Keratinocyte (primary cell): ENCODE measurements around the gene OLFM3. TPM values are rescaled to one million over a fixed set of nuclear protein-coding genes. Genes with fewer than 3 reads are reported as not detected.

Experiments
- DNase-seq: peaks from one replicate; pipeline ENCODE4 v3.0.0-alpha.2; 2011; ENCODE audit warnings: low read depth, missing footprints, low spot score
- FAIRE-seq: peaks from 2 replicates; lab custom pipeline; 2011; peaks lifted over from hg19 to GRCh38; lab: Jason Lieb, UNC
- H2AFZ ChIP-seq: 2 replicates; pipeline ENCODE4 v1.6.0; 2012; ENCODE audit warnings: low read length, control low read depth, inconsistent platforms; ENCODE audit not compliant: control insufficient read depth
- H3K27ac ChIP-seq: 2 replicates; pipeline ENCODE4 v1.5.1; 2011; ENCODE audit warnings: low read length; ENCODE audit not compliant: control insufficient read depth, insufficient read depth
- H3K27me3 ChIP-seq: 3 replicates; pipeline ENCODE4 v1.6.0; 2011; ENCODE audit warnings: low read length; ENCODE audit not compliant: control insufficient read depth, insufficient read depth; ENCODE audit errors: extremely low read depth
- H3K36me3 ChIP-seq, 2 experiments: 2 replicates in 1 of 2; 3 replicates in 1 of 2; pipeline ENCODE4 v1.5.1; 2011; ENCODE audit warnings: low read length in 2 of 2, mild to moderate bottlenecking in 1 of 2; ENCODE audit not compliant: control insufficient read depth in 2 of 2, insufficient read depth in 2 of 2; ENCODE audit errors: extremely low read depth in 1 of 2
- H3K4me1 ChIP-seq: 3 replicates; pipeline ENCODE4 v1.5.1; 2011; ENCODE audit warnings: low read length; ENCODE audit not compliant: control insufficient read depth, insufficient read depth; ENCODE audit errors: extremely low read depth
- H3K4me2 ChIP-seq: 3 replicates; pipeline ENCODE4 v1.6.0; 2011; ENCODE audit warnings: low read depth, low read length; ENCODE audit not compliant: control insufficient read depth, insufficient read depth; ENCODE audit errors: extremely low read depth
- H3K4me3 ChIP-seq, 3 experiments: fragments of 200-600 bp in 1 of 3; sonication (generic) in 1 of 3; 2 replicates in 2 of 3; 3 replicates in 1 of 3; pipeline ENCODE4 v1.5.1; 2011 to 2016; ENCODE audit warnings: low read length in 3 of 3, mild to moderate bottlenecking in 3 of 3, control low read depth in 2 of 3, inconsistent platforms in 1 of 3, low read depth in 1 of 3, mixed read lengths in 1 of 3, mixed run types in 1 of 3, moderate library complexity in 1 of 3; ENCODE audit not compliant: control insufficient read depth in 2 of 3, insufficient read depth in 2 of 3; ENCODE audit errors: extremely low read depth in 1 of 3
- H3K79me2 ChIP-seq: 2 replicates; pipeline ENCODE4 v1.6.0; 2012; ENCODE audit warnings: low read length; ENCODE audit not compliant: control insufficient read depth, insufficient read depth
- H3K9ac ChIP-seq: 3 replicates; pipeline ENCODE4 v1.6.0; 2011; ENCODE audit warnings: low read length; ENCODE audit not compliant: control insufficient read depth, insufficient read depth; ENCODE audit errors: extremely low read depth
- H3K9me1 ChIP-seq: 3 replicates; pipeline ENCODE4 v1.6.0; 2011; ENCODE audit warnings: low read length; ENCODE audit not compliant: control insufficient read depth, insufficient read depth; ENCODE audit errors: extremely low read depth
- H3K9me3 ChIP-seq: 2 replicates; pipeline ENCODE4 v1.5.1; 2012; ENCODE audit warnings: low read depth, low read length; ENCODE audit not compliant: control insufficient read depth
- H4K20me1 ChIP-seq: 3 replicates; pipeline ENCODE4 v1.6.0; 2011; ENCODE audit warnings: low read length; ENCODE audit not compliant: control insufficient read depth, insufficient read depth; ENCODE audit errors: extremely low read depth
- EZH2 ChIP-seq: IDR thresholded peaks from one replicate; pipeline ENCODE4 v1.6.1; 2012; ENCODE audit warnings: inconsistent platforms, mild to moderate bottlenecking, low read length, moderate library complexity
- dilution Hi-C: fragments of 300-500 bp; cut with MboI; formaldehyde crosslinking; loops from one replicate; pipeline ENCODE4 v1.7.0; 2020; ENCODE audit warnings: low sequenced_read_pairs; ENCODE audit not compliant: extremely low pct_ligation_motif_present
- polyA plus RNA-seq, 5 experiments: library from polyadenylated mRNA; depleted of rRNA in 3 of 5; stranded (reverse) in 3 of 5; stranded (forward) in 1 of 5; unstranded in 1 of 5; fragments of >200 nt; gene quantifications; 1 replicate in 1 of 5; 2 replicates in 3 of 5; 3 replicates in 1 of 5; pipeline versions ENCODE4 v1.2.1 to v1.2.3, GENCODE V29; 2011 to 2012; ENCODE audit warnings: missing spikeins in 2 of 5, low read depth in 1 of 5, low replicate concordance in 1 of 5
- TF ChIP-seq, protein P1 (sequence below), 3 experiments: IDR thresholded peaks in 1 of 3; conservative IDR thresholded peaks in 1 of 3; optimal IDR thresholded peaks in 1 of 3; 2 replicates in 2 of 3; 3 replicates in 1 of 3; pipeline versions ENCODE3 to v1.5.1; 2011; ENCODE audit warnings: low read length in 3 of 3, mild to moderate bottlenecking in 3 of 3, moderate library complexity in 2 of 3, control low read depth in 1 of 3, inconsistent platforms in 1 of 3; ENCODE audit not compliant: insufficient read depth in 2 of 3; ENCODE audit errors: extremely low read depth in 1 of 3

OLFM3 gene
- polyA plus RNA-seq, 1 donor (not counting 4 experiments of a cell fraction or from before 2014, with no cell fraction given) = not detected

DNA sequence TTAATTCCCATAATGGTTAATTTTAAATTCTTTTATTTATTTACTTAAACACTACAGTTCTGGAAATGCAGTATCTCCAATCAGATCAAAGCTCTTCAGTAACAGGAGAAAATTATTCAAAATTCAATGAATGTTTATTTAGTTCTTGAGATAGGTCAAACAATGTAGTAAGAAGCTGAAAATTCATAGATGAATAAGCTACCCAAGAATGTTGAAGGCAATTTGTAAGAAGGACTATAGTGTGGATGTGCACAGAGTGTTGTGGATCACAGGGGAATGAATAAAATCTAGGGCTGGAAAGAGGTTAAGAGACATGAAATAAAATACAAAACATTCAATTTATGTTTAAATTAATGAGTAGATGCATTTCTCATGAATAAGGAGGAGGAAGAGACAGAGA lies 72.0 kb downstream of the OLFM3 start:
- H3K9me1 ChIP-seq = no peaks in the 10 kb centered on the region
- DNase-seq = no peak
- no peaks in the 10 kb centered on the region for H3K4me1 ChIP-seq
- FAIRE-seq = no peak
- H3K4me2 ChIP-seq = no peak overlapping the region
- H3K36me3 ChIP-seq = no peaks in the 10 kb centered on the region
- H3K9me3 ChIP-seq = no peaks in the 10 kb centered on the region
- no peaks in the 10 kb centered on the region for H4K20me1 ChIP-seq
- no peak for TF ChIP-seq EZH2
- TF ChIP-seq, protein P1, sequence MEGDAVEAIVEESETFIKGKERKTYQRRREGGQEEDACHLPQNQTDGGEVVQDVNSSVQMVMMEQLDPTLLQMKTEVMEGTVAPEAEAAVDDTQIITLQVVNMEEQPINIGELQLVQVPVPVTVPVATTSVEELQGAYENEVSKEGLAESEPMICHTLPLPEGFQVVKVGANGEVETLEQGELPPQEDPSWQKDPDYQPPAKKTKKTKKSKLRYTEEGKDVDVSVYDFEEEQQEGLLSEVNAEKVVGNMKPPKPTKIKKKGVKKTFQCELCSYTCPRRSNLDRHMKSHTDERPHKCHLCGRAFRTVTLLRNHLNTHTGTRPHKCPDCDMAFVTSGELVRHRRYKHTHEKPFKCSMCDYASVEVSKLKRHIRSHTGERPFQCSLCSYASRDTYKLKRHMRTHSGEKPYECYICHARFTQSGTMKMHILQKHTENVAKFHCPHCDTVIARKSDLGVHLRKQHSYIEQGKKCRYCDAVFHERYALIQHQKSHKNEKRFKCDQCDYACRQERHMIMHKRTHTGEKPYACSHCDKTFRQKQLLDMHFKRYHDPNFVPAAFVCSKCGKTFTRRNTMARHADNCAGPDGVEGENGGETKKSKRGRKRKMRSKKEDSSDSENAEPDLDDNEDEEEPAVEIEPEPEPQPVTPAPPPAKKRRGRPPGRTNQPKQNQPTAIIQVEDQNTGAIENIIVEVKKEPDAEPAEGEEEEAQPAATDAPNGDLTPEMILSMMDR (optimal IDR thresholded peaks at IDR 0.05 in 1 of 3, IDR thresholded peaks at IDR 0.05 in 1 of 3, conservative IDR thresholded peaks at IDR 0.05 in 1 of 3; ENCODE audit: extremely low read depth in 1 of 3, insufficient read depth in 2 of 3, low read length in 3 of 3) = no peak
- H3K9ac ChIP-seq = no peak overlapping the region
- H3K4me3 ChIP-seq = no peak overlapping the region
- H2AFZ ChIP-seq = no peak overlapping the region
- dilution Hi-C loops = no loop called here
- no peak overlapping the region for H3K27ac ChIP-seq
- H3K27me3 ChIP-seq = no peaks in the 10 kb centered on the region
- no peaks in the 10 kb centered on the region for H3K79me2 ChIP-seq

DNA sequence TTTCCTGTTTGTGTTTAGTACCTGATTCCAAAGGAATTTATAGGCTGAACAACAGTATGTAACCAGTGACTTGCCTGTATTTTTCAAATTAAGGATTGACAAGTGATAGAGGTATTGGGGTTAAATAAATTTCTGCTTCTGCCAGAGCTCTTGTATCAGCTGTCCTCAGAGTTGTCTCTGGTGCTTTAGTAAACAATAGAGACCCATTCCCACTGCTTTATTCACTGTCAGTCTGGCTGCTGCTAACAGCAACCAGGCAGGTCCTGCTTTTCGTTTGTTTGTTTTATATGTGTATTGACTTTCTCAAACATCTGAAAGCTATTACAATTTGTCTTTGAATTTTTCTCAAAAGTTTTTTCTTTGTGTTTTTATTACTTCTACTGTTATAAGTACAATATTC lies 76.1 kb downstream of the OLFM3 start:
- Histone ChIP-seq H3K79me2 (no peaks in the 10 kb centered on the region), H3K4me1 (no peaks in the 10 kb centered on the region), H2AFZ (no peak overlapping the region), H3K27me3 (no peaks in the 10 kb centered on the region), H3K9me3 (no peaks in the 10 kb centered on the region), H3K4me2 (no peak overlapping the region), H3K9me1 (no peaks in the 10 kb centered on the region), H4K20me1 (no peaks in the 10 kb centered on the region), H3K27ac (no peak overlapping the region), H3K4me3 (no peak overlapping the region), H3K36me3 (no peaks in the 10 kb centered on the region), H3K9ac (no peak overlapping the region)
- no peak for DNase-seq
- no peak for FAIRE-seq
- dilution Hi-C loops = no loop called here
- TF ChIP-seq EZH2 = no peak
- TF ChIP-seq, protein P1 (optimal IDR thresholded peaks at IDR 0.05 in 1 of 3, IDR thresholded peaks at IDR 0.05 in 1 of 3, conservative IDR thresholded peaks at IDR 0.05 in 1 of 3; ENCODE audit: extremely low read depth in 1 of 3, insufficient read depth in 2 of 3, low read length in 3 of 3) = no peak
